AG04450 (cell line): Measurements from ENCODE around the gene SEMA4F. TPM values are rescaled to one million over a fixed set of nuclear protein-coding genes. Genes with fewer than 3 reads are reported as not detected.

Experiments used
- CTCF ChIA-PET: fragments of 300-600, 350-600 bp; formaldehyde crosslinking; extraction: SDS; loops from one replicate; lab custom pipeline; 2022; ENCODE audit warnings: antibody characterized with exemption, inconsistent platforms; lab: Charles Lee
- POLR2A ChIA-PET: fragments of 350-600 bp; formaldehyde crosslinking; extraction: SDS; loops from one replicate; lab custom pipeline; 2021; ENCODE audit warnings: antibody characterized with exemption, inconsistent platforms; lab: Yijun Ruan, JAX
- DNase-seq: peaks from one replicate; pipeline ENCODE4 v3.0.0-alpha.2; 2011; ENCODE audit warnings: low read depth, low spot score
- H3K27ac ChIP-seq: one replicate; pipeline ENCODE4 v1.5.1; 2012; ENCODE audit warnings: low read depth, low read length, control low read depth
- H3K27me3 ChIP-seq: one replicate; pipeline ENCODE4 v1.6.0; 2012; ENCODE audit warnings: low read length; ENCODE audit not compliant: control insufficient read depth, insufficient read depth
- H3K4me3 ChIP-seq: 2 replicates; pipeline ENCODE4 v1.5.1; 2011; ENCODE audit warnings: mild to moderate bottlenecking, low read depth, low read length, control low read depth
- H3K9me3 ChIP-seq: 2 replicates; pipeline ENCODE4 v1.5.1; 2012; ENCODE audit warnings: low read length; ENCODE audit not compliant: control insufficient read depth, insufficient read depth
- polyA plus RNA-seq: library from polyadenylated mRNA; depleted of rRNA; stranded (reverse); fragments of >200 nt; gene quantifications from 2 replicates; pipeline ENCODE4 v1.2.3, GENCODE V29; 2011
- TF ChIP-seq, protein P1 (sequence below): IDR thresholded peaks from 2 replicates; pipeline ENCODE4 v1.5.1; 2011; ENCODE audit warnings: low read depth, low read length, control low read depth, inconsistent platforms

The SEMA4F gene
- polyA plus RNA-seq, 1 experiment = 7.0 TPM

DNA sequence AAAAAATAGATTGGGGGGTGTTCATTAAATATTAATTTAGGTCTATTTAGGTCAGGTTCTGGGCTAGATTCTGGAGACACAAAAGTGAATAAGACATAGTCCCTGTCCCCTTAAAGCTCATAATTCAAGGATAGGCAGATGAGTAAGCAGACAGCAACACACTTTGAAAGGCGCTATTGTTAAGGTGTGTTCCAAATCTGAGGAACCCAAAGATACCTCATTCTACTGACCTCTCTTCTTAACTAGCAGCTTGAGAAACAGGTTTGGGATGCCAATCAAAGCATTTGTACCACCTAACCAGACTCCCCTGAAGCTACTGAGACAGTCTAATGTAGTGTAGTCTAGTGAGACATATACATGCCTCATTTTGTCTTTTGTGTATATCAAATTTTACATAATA, 34.8 kb downstream of the SEMA4F start:
- TF ChIP-seq, protein P1, sequence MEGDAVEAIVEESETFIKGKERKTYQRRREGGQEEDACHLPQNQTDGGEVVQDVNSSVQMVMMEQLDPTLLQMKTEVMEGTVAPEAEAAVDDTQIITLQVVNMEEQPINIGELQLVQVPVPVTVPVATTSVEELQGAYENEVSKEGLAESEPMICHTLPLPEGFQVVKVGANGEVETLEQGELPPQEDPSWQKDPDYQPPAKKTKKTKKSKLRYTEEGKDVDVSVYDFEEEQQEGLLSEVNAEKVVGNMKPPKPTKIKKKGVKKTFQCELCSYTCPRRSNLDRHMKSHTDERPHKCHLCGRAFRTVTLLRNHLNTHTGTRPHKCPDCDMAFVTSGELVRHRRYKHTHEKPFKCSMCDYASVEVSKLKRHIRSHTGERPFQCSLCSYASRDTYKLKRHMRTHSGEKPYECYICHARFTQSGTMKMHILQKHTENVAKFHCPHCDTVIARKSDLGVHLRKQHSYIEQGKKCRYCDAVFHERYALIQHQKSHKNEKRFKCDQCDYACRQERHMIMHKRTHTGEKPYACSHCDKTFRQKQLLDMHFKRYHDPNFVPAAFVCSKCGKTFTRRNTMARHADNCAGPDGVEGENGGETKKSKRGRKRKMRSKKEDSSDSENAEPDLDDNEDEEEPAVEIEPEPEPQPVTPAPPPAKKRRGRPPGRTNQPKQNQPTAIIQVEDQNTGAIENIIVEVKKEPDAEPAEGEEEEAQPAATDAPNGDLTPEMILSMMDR = no peak
- H3K27me3 ChIP-seq = peaks cover 3% of the 10 kb centered on the region
- H3K4me3 ChIP-seq = no peak overlapping the region
- H3K9me3 ChIP-seq = no peaks in the 10 kb centered on the region
- POLR2A ChIA-PET = no interaction called here
- no peak overlapping the region for H3K27ac ChIP-seq
- CTCF ChIA-PET = interaction anchor here (0.8 to 3.5 kb wide), 10 partner anchors 9 to 586 kb away, joined by 3 to 59 read pairs (median 4); no protein-coding TSS in a partner anchor
- no peak for DNase-seq

DNA sequence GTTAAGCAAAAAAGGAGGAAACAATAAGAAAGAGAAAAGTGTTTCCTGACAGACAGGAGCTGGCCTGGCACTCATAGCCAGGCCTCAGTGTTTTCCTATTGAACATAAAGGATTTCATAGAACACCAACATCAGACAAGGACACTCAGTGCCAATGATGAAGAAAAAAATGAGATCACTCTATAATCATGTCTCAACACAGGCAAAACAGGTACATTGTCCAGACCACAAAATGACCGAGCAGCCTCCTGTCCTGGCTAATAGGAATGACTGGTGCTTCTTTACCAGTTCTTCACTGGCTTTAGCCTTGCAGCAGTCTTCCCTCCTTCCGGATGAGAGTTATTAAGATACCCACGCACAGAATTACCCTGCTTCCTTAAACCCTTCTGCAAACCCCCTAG, 35.6 kb downstream of the SEMA4F start:
- no peak for DNase-seq
- no peaks in the 10 kb centered on the region for H3K9me3 ChIP-seq
- POLR2A ChIA-PET = no interaction called here
- H3K4me3 ChIP-seq = no peak overlapping the region
- CTCF ChIA-PET = interaction anchor here (1.0 to 3.5 kb wide), 2 partner anchors 184 to 186 kb away, joined by 3 to 59 read pairs; no protein-coding TSS in a partner anchor
- TF ChIP-seq, protein P1 = no peak
- H3K27me3 ChIP-seq = peaks cover 3% of the 10 kb centered on the region
- no peak overlapping the region for H3K27ac ChIP-seq

DNA sequence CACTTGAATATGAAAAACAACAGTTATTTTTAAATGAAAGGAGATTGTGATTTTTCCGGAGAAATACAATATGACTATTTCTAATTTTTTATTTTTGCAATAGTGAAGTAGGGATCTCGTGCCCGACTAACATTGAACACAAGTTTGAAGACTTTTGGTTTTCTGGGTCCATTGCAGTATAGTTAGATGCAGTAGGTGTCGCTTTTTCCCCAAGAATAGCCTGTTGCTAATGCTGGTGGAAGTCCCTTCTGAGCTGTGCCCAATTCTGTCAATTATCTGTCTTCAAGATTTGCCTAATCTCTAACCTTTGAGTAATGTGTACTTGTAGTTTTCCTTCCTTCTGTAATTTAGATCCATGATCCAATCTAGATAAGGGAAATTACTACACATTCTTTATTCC, 36.5 kb downstream of the SEMA4F start:
- Histone ChIP-seq H3K4me3 (no peak overlapping the region), H3K27ac (no peak overlapping the region), H3K9me3 (no peaks in the 10 kb centered on the region), H3K27me3 (no peaks in the 10 kb centered on the region)
- TF ChIP-seq, protein P1 = peak; percentile 88
- ChIA-PET CTCF (interaction anchor here (0.6 to 3.0 kb wide), 28 partner anchors 9 to 792 kb away, joined by 3 to 148 read pairs (median 4); partner anchors contain the start of gene TACR1), POLR2A (interaction anchor here (0.6 kb wide), 1 partner anchor 184 kb away, joined by 3 read pairs; no protein-coding TSS in a partner anchor)
- peak; percentile 41 for DNase-seq

DNA sequence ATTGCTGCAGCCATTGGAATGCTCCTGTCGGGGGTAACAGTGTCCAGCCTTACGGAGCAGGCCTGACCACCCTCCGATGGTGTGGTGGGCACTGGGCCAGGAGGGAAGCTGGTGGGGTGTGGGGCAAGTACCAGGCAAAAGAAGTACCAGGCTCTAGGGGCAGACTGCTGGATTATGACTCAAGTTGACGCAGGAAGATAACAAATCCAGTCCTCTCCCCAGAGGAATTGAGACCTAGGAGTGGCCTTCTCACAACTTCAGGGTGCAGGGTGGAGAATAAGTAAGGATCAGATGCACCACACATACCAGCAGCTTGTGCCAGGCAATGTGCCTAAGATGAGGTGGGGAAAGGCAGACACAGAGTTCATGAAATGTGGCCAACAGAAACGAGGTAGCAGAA, 37.9 kb downstream of the SEMA4F start:
- H3K27me3 ChIP-seq = no peaks in the 10 kb centered on the region
- ChIA-PET POLR2A (no interaction called here), CTCF (interaction anchor here (0.9 to 3.0 kb wide), 11 partner anchors 10 to 508 kb away, joined by 3 to 148 read pairs (median 6); partner anchors contain the start of gene TACR1)
- no peak overlapping the region for H3K4me3 ChIP-seq
- no peak for DNase-seq
- TF ChIP-seq, protein P1 = no peak
- H3K9me3 ChIP-seq = no peaks in the 10 kb centered on the region
- H3K27ac ChIP-seq = no peak overlapping the region

DNA sequence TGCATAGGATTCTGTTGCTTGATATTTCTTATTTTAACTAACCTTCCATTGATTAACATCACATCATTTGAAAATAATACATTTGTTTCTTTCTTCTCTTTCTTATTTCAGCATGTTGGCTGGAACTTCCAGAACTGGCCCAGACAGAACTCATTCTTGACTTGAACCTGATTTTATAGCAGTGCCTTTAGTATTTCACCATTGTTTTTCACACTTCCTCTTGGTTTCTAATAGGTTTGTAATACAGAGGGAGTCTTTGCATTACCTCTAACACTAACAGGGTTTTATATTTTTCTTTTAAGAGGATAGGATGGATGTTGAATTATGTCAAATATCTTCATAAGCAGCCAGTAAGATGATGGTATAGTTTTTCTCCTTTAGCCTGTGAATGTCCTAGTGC, 39.2 kb downstream of the SEMA4F start:
- Histone ChIP-seq H3K4me3 (no peak overlapping the region), H3K9me3 (no peaks in the 10 kb centered on the region), H3K27me3 (no peaks in the 10 kb centered on the region), H3K27ac (no peak overlapping the region)
- TF ChIP-seq, protein P1 = no peak
- DNase-seq = no peak
- ChIA-PET CTCF (interaction anchor here (0.9 to 3.0 kb wide), 3 partner anchors 22 to 182 kb away, joined by 3 to 148 read pairs (median 29); no protein-coding TSS in a partner anchor), POLR2A (no interaction called here)
